ENCODE results near the gene ANKFY1. TPM values are rescaled to one million over a fixed set of nuclear protein-coding genes. Genes with fewer than 3 reads are reported as not detected.

Gene ANKFY1
- total RNA-seq, 1 experiment from 2014 or later = 63.2 TPM

DNA sequence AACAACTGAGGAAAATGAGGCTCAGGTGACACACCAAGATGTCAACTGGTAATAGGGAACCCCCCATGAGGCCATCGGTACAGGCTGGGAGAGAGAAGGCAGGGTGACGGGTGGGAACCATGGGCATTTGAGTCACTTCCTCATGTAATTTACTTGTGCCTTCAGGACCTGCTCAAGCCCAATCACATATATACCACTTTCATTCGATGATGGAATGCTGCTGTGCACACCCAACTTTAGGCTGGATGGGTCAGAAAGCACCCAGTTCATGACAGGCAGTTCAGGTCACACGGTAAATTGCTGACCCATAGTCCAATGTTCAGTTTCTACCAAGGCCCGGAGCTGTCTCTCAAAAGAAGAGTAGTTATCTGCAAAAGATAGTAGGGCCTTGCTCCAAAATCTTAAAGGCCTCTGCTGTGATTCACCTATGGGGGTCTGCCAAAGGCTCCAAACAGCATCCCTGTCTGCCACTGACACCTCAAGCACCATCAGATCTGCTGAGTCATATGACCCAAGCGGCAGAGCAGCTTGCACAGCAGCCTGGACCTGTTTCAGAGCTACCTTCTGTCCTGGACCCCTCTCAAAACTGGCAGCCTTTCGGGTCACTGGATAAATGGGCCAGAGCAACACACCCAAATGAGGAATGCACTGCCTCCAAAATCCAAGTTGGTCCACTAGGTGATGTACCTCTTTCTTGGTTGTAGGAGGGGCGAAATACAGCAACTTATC, 145.6 kb downstream of the ANKFY1 start:
- H3K9me3 ChIP-seq (ENCODE audit: low read depth, low read length, poor library complexity, severe bottlenecking) = no peaks in the 10 kb centered on the region
- ChIA-PET POLR2A (ENCODE audit: low non-redundant PET) (no interaction called here), CTCF (no interaction called here)
- no peaks in the 10 kb centered on the region for H3K4me1 ChIP-seq (ENCODE audit: insufficient read depth, low read length, poor library complexity, severe bottlenecking)
- H3K4me3 ChIP-seq (ENCODE audit: low read depth, low read length, poor library complexity, severe bottlenecking) = no peak overlapping the region
- no peak overlapping the region for H3K27ac ChIP-seq (ENCODE audit: low read depth, low read length, poor library complexity, severe bottlenecking)
- no peaks in the 10 kb centered on the region for H3K27me3 ChIP-seq (replicated peaks; ENCODE audit: insufficient read depth, low read depth, low read length, poor library complexity)
- intact Hi-C loops (cut with micrococcal nuclease; ENCODE audit: unreplicated experiment) = no loop called here
- TF ChIP-seq, protein P1, sequence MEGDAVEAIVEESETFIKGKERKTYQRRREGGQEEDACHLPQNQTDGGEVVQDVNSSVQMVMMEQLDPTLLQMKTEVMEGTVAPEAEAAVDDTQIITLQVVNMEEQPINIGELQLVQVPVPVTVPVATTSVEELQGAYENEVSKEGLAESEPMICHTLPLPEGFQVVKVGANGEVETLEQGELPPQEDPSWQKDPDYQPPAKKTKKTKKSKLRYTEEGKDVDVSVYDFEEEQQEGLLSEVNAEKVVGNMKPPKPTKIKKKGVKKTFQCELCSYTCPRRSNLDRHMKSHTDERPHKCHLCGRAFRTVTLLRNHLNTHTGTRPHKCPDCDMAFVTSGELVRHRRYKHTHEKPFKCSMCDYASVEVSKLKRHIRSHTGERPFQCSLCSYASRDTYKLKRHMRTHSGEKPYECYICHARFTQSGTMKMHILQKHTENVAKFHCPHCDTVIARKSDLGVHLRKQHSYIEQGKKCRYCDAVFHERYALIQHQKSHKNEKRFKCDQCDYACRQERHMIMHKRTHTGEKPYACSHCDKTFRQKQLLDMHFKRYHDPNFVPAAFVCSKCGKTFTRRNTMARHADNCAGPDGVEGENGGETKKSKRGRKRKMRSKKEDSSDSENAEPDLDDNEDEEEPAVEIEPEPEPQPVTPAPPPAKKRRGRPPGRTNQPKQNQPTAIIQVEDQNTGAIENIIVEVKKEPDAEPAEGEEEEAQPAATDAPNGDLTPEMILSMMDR (conservative IDR thresholded peaks at IDR 0.05; ENCODE audit: low read depth, low read length) = no peak
- TF ChIP-seq EZH2 (IDR thresholded peaks at IDR 0.05; ENCODE audit: borderline replicate concordance, low read depth, low read length, poor library complexity, severe bottlenecking) = no peak
- DNase-seq (ENCODE audit: low spot score) = no peak
- BruUV-seq (replicated peaks) = no TSS peak
- peaks cover 24% of the 10 kb centered on the region for H3K36me3 ChIP-seq (ENCODE audit: insufficient read depth, low read length, poor library complexity, severe bottlenecking)

DNA sequence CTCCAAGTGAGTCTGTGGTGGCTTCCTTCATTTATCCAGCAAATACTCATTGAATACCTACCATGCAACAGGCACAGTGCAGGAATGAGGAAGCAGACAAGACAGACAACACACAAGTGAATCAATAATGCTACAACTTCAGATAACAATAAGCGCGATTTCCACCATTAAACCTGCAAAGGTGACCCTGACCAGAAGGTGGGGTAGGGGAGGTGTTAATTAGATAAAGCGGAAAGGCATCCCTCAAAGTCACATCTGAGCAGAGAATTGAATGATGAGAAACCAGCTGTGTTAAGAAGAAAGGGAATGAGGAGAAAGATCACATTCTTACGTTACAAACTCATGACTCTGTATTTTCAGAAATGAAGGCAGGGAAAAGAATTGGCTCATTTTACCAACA, 147.3 kb downstream of the ANKFY1 start:
- intact Hi-C loops (cut with micrococcal nuclease; ENCODE audit: unreplicated experiment) = no loop called here
- ChIA-PET POLR2A (ENCODE audit: low non-redundant PET) (no interaction called here), CTCF (no interaction called here)
- TF ChIP-seq EZH2 (IDR thresholded peaks at IDR 0.05; ENCODE audit: borderline replicate concordance, low read depth, low read length, poor library complexity, severe bottlenecking) = no peak
- TF ChIP-seq, protein P1 (conservative IDR thresholded peaks at IDR 0.05; ENCODE audit: low read depth, low read length) = no peak
- Histone ChIP-seq H3K36me3 (ENCODE audit: insufficient read depth, low read length, poor library complexity, severe bottlenecking) (peaks cover 23% of the 10 kb centered on the region), H3K27me3 (replicated peaks; ENCODE audit: insufficient read depth, low read depth, low read length, poor library complexity) (no peaks in the 10 kb centered on the region), H3K27ac (ENCODE audit: low read depth, low read length, poor library complexity, severe bottlenecking) (no peak overlapping the region), H3K4me1 (ENCODE audit: insufficient read depth, low read length, poor library complexity, severe bottlenecking) (no peaks in the 10 kb centered on the region), H3K9me3 (ENCODE audit: low read depth, low read length, poor library complexity, severe bottlenecking) (no peaks in the 10 kb centered on the region), H3K4me3 (ENCODE audit: low read depth, low read length, poor library complexity, severe bottlenecking) (no peak overlapping the region)
- BruUV-seq (replicated peaks) = no TSS peak
- DNase-seq (ENCODE audit: low spot score) = no peak

Other genes with a start within 250 kb of the ANKFY1 start
- 33.9 and 35.2 TPM in 2 replicates for gene ZZEF1, start 120.9 kb downstream of the ANKFY1 start, total RNA-seq (2021)
- gene CYB5D2, start 120.8 kb downstream of the ANKFY1 start, total RNA-seq (2021) = 12.3 and 14.8 TPM in 2 replicates
- 107 and 114 TPM in 2 replicates for gene UBE2G1, start 102.7 kb upstream of the ANKFY1 start, total RNA-seq (2021)
- not detected in 2 replicates for gene SPNS3, start 170.0 kb upstream of the ANKFY1 start, total RNA-seq (2021)
- not detected in 2 replicates for gene SPNS2, start 234.9 kb upstream of the ANKFY1 start, total RNA-seq (2021)

Measured in A673 (cell line).